ENCODE measurements around the gene DACH1. TPM values are rescaled to one million over a fixed set of nuclear protein-coding genes. Genes with fewer than 3 reads are reported as not detected.

Gene DACH1
- total RNA-seq, 4 donors from 2014 or later = 1.0 to 6.3 (median 2.4) TPM

DNA sequence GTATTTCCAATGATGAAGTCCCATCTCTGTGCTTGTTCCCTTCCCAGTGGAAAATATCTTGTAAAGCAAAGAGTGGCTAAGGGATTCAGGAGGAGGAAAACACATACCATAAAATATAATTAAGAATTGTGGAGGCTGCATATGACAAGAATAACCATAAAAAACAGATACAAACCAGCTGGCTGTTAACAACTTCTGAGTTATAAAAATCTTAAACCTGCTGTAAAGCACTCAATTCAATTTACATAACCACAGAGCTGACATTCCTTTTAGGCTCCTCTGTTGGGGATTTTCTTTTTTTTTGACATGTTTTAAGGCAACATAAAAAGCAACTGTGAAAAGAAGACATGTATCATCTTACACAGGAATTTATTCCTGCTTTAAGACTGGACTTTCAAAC lies 207.6 kb downstream of the DACH1 start:
- no peak for DNase-seq (ENCODE audit: low spot score in 2 of 2)
- Histone ChIP-seq H3K36me3 (no peaks in the 10 kb centered on the region), H3K4me1 (no peaks in the 10 kb centered on the region), H3K27me3 (no peaks in the 10 kb centered on the region), H3K27ac (no peak overlapping the region), H3K9me3 (no peaks in the 10 kb centered on the region), H3K4me3 (no peak overlapping the region)
- no peak for TF ChIP-seq POLR2AphosphoS5 (IDR thresholded peaks at IDR 0.05)
- no peak for TF ChIP-seq POLR2A (IDR thresholded peaks at IDR 0.05)
- no peak for TF ChIP-seq CTCF (IDR thresholded peaks at IDR 0.05)
- TF ChIP-seq EP300 (IDR thresholded peaks at IDR 0.05) = no peak

DNA sequence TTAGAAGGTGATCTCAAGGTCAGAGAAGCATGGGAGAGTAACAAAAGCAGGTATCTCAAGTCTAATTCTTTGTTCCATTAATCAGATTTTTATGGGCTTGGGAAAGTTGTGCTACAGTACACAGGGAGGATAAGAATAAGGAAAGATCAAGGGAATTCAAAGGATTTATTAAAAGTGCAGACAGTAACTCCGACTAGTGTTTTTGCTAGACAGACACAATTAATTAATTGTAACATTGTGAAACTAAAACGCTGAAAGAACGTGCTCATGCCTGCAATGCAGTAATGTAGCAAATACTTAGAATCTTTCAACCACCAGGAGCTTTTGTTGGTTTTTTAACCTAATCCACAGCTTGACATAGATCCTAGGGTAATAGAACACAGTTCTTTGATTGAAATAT lies 221.5 kb downstream of the DACH1 start:
- no peaks in the 10 kb centered on the region for H3K27me3 ChIP-seq
- DNase-seq (ENCODE audit: low spot score in 2 of 2) = no peak
- H3K4me3 ChIP-seq = no peak overlapping the region
- 31% methylated on average over 3 of the region's 3 CpGs for WGBS
- no peak overlapping the region for H3K27ac ChIP-seq
- H3K4me1 ChIP-seq = no peaks in the 10 kb centered on the region
- no peaks in the 10 kb centered on the region for H3K9me3 ChIP-seq
- H3K36me3 ChIP-seq = no peaks in the 10 kb centered on the region
- no peak for TF ChIP-seq EP300 (IDR thresholded peaks at IDR 0.05)

DNA sequence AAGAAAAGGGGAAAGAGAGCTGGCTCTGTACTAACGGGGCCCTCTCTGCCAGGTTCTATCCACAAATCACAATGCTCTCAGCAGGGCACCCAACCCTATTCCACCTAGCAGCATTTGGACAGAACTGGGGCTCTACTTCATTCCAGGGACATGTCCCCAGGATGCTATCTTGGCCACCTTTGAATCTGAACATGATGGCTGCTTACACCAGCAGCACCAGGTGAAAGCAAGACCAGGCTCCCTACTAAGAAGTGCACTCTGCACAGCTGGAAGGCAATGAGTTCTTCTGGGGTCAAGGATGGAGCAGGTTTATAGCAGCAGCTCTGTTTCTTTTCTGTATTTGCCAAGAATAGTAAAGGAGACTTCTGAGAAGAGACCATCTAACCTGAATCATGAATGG lies 222.4 kb downstream of the DACH1 start:
- Histone ChIP-seq H3K9me3 (no peaks in the 10 kb centered on the region), H3K4me1 (no peaks in the 10 kb centered on the region), H3K4me3 (no peak overlapping the region), H3K27ac (no peak overlapping the region), H3K36me3 (no peaks in the 10 kb centered on the region), H3K27me3 (no peaks in the 10 kb centered on the region)
- no peak for DNase-seq (ENCODE audit: low spot score in 2 of 2)
- WGBS = 73% methylated on average over 1 of the region's 1 CpG
- TF ChIP-seq CTCF (IDR thresholded peaks at IDR 0.05) (no peak), POLR2A (IDR thresholded peaks at IDR 0.05) (no peak), EP300 (IDR thresholded peaks at IDR 0.05) (no peak), POLR2AphosphoS5 (IDR thresholded peaks at IDR 0.05) (no peak)

- H3K27ac ChIP-seq = no peak overlapping the region
- H3K36me3 ChIP-seq = no peaks in the 10 kb centered on the region
- no peak overlapping the region for H3K4me3 ChIP-seq
- WGBS = 63% methylated on average over 4 of the region's 4 CpGs
- DNase-seq (ENCODE audit: low spot score in 2 of 2) = no peak
- H3K27me3 ChIP-seq = no peaks in the 10 kb centered on the region
- TF ChIP-seq CTCF (IDR thresholded peaks at IDR 0.05) = no peak
- TF ChIP-seq EP300 (IDR thresholded peaks at IDR 0.05) = no peak
- TF ChIP-seq POLR2A (IDR thresholded peaks at IDR 0.05) = no peak
- no peaks in the 10 kb centered on the region for H3K9me3 ChIP-seq
- no peaks in the 10 kb centered on the region for H3K4me1 ChIP-seq
Observed at GRCh38 chr13:71643448-71643860, 223.6 kb downstream of the DACH1 start.

- H3K27me3 ChIP-seq = no peaks in the 10 kb centered on the region
- no peak overlapping the region for H3K4me3 ChIP-seq
- H3K4me1 ChIP-seq = no peaks in the 10 kb centered on the region
- 23% methylated on average over 1 of the region's 1 CpG for WGBS
- no peak overlapping the region for H3K27ac ChIP-seq
- no peak for TF ChIP-seq POLR2AphosphoS5 (IDR thresholded peaks at IDR 0.05)
- no peak for TF ChIP-seq POLR2A (IDR thresholded peaks at IDR 0.05)
- TF ChIP-seq EP300 (IDR thresholded peaks at IDR 0.05) = no peak
- no peak for TF ChIP-seq CTCF (IDR thresholded peaks at IDR 0.05)
- no peak for DNase-seq (ENCODE audit: low spot score in 2 of 2)
- H3K36me3 ChIP-seq = no peaks in the 10 kb centered on the region
- no peaks in the 10 kb centered on the region for H3K9me3 ChIP-seq
Observed at GRCh38 chr13:71638751-71639150, 228.3 kb downstream of the DACH1 start.

Data from suprapubic skin (tissue), 4 donors.